GM23248 (cell line): ENCODE measurements around the gene APOL3. TPM values are rescaled to one million over a fixed set of nuclear protein-coding genes. Genes with fewer than 3 reads are reported as not detected.
"Not testable (repeated sequence)": the region's sequence is repeated elsewhere in the genome, so short reads cannot be mapped to it uniquely, and the experiment has no call there.

Experiments used
- DNase-seq: peaks from one replicate; pipeline ENCODE4 v3.0.0-alpha.2; 2015
- H2AFZ ChIP-seq: fragments of 200-600 bp; sonication (generic); 2 replicates; pipeline ENCODE4 v1.6.1; 2016; ENCODE audit warnings: antibody characterized with exemption
- H3F3A ChIP-seq: fragments of 200-600 bp; sonication (generic); 2 replicates; pipeline ENCODE4 v1.6.1; 2016; ENCODE audit warnings: mild to moderate bottlenecking, antibody characterized with exemption, mixed run types; ENCODE audit not compliant: insufficient read depth
- H3K27ac ChIP-seq: fragments of 200-600 bp; sonication (generic); 2 replicates; pipeline ENCODE4 v1.5.1; 2016; ENCODE audit warnings: mild to moderate bottlenecking
- H3K27me3 ChIP-seq: fragments of 200-600 bp; sonication (generic); replicated peaks from 2 replicates; pipeline ENCODE4 v1.6.1; 2016; ENCODE audit warnings: mild to moderate bottlenecking; ENCODE audit not compliant: insufficient read depth
- H3K36me3 ChIP-seq: fragments of 200-600 bp; sonication (generic); 2 replicates; pipeline ENCODE4 v1.6.1; 2016; ENCODE audit warnings: low read depth, mild to moderate bottlenecking
- H3K4me1 ChIP-seq: fragments of 200-600 bp; sonication (generic); 2 replicates; pipeline ENCODE4 v1.6.1; 2016; ENCODE audit warnings: mild to moderate bottlenecking; ENCODE audit not compliant: insufficient read depth
- H3K4me2 ChIP-seq: fragments of 200-600 bp; sonication (generic); one replicate; pipeline ENCODE4 v1.6.1; 2016; ENCODE audit warnings: mild to moderate bottlenecking; ENCODE audit not compliant: unreplicated experiment
- H3K4me3 ChIP-seq: fragments of 200-600 bp; sonication (generic); 2 replicates; pipeline ENCODE4 v1.5.1; 2016; ENCODE audit warnings: mild to moderate bottlenecking
- H3K79me2 ChIP-seq: fragments of 200-600 bp; sonication (generic); 2 replicates; pipeline ENCODE4 v1.6.1; 2016; ENCODE audit warnings: mild to moderate bottlenecking; ENCODE audit not compliant: insufficient read depth
- H3K9ac ChIP-seq: fragments of 200-600 bp; sonication (generic); 2 replicates; pipeline ENCODE4 v1.6.1; 2016; ENCODE audit warnings: mild to moderate bottlenecking
- H3K9me2 ChIP-seq: fragments of 200-600 bp; sonication (generic); 2 replicates; pipeline ENCODE4 v1.6.1; 2016; ENCODE audit warnings: mixed run types, mild to moderate bottlenecking, moderate library complexity; ENCODE audit not compliant: insufficient read depth
- H3K9me3 ChIP-seq: fragments of 200-600 bp; sonication (generic); one replicate; pipeline ENCODE4 v1.6.1; 2017; ENCODE audit warnings: low read depth
- H4K20me1 ChIP-seq: fragments of 200-600 bp; sonication (generic); 2 replicates; pipeline ENCODE4 v1.6.0; 2016; ENCODE audit not compliant: insufficient read depth
- EZH2 ChIP-seq: fragments of 200-600 bp; sonication (generic); IDR thresholded peaks from 2 replicates; pipeline ENCODE4 v1.6.1; 2018; ENCODE audit warnings: antibody characterized with exemption, mild to moderate bottlenecking; ENCODE audit not compliant: insufficient read depth, poor library complexity, severe bottlenecking
- EZH2phosphoT487 ChIP-seq: fragments of 200-600 bp; sonication (generic); IDR thresholded peaks from 2 replicates; pipeline ENCODE4 v1.6.1; 2018; ENCODE audit warnings: antibody characterized with exemption, moderate library complexity, mild to moderate bottlenecking, low read depth; ENCODE audit not compliant: insufficient read depth
- WGBS, 2 experiments: methylation state at CpG; one replicate each; pipeline ENCODE4 v1.1.6; 2015 to 2017; ENCODE audit warnings: low lambda C conversion rate in 2 of 2, low coverage in 1 of 2; ENCODE audit errors: missing lambda C conversion rate in 2 of 2; 5-methylcytosine and 5-hydroxymethylcytosine counted together
- in situ Hi-C: fragments of 300-500 bp; cut with MboI; formaldehyde crosslinking; loops from 2 replicates; pipeline ENCODE4 v1.15.0; 2020
- polyA plus RNA-seq: library from polyadenylated mRNA; unstranded; fragments of >200 nt; fragmentation: Nextera tagmentation; extraction: Ambion mirVana; gene quantifications from 2 replicates; pipeline ENCODE4 v1.2.1, GENCODE V29; 2016
- total RNA-seq: library from RNA; depleted of rRNA; stranded (reverse); fragments of >200 nt; shearing (Covaris generic); gene quantifications from 2 replicates; pipeline ENCODE4 v1.2.3, GENCODE V29; 2014

The APOL3 gene
- total and polyA plus RNA-seq, 2 experiments from 2014 or later = 4.0 to 5.5 TPM

GRCh38 chr22:36204001-36204631 lies 43.6 kb upstream of the APOL3 start:
- no peaks in the 10 kb centered on the region for H3F3A ChIP-seq
- H3K9me3 ChIP-seq = no peaks in the 10 kb centered on the region
- 0 out of 2 replicates have a peak, but pooled peaks cover 4% of the 10 kb centered on the region for H3K4me1 ChIP-seq
- H2AFZ ChIP-seq = no peak overlapping the region
- no peaks in the 10 kb centered on the region for H3K36me3 ChIP-seq
- in situ Hi-C loops = no loop called here
- no peaks in the 10 kb centered on the region for H4K20me1 ChIP-seq
- no peak for DNase-seq
- H3K4me3 ChIP-seq = no peak overlapping the region
- H3K27ac ChIP-seq = no peak overlapping the region
- H3K9me2 ChIP-seq = no peaks in the 10 kb centered on the region
- no peak for TF ChIP-seq EZH2phosphoT487
- TF ChIP-seq EZH2 = no peak
- no peaks in the 10 kb centered on the region for H3K79me2 ChIP-seq
- H3K27me3 ChIP-seq = no peaks in the 10 kb centered on the region
- WGBS, 2 experiments = 61 to 69% methylated on average over 8 of the region's 8 CpGs
- H3K4me2 ChIP-seq = no peak overlapping the region
- no peak overlapping the region for H3K9ac ChIP-seq

- H3K4me1 ChIP-seq, H3K27me3 ChIP-seq, H3K4me3 ChIP-seq, in situ Hi-C loops, H3K79me2 ChIP-seq, H3K9ac ChIP-seq, H3K36me3 ChIP-seq, H3K9me2 ChIP-seq, DNase-seq, H2AFZ ChIP-seq, H3F3A ChIP-seq, H3K4me2 ChIP-seq, H4K20me1 ChIP-seq, H3K27ac ChIP-seq, H3K9me3 ChIP-seq: not testable (repeated sequence)
- WGBS, 2 experiments = 86 to 93% methylated on average over 7 of the region's 7 CpGs
Observed at GRCh38 chr22:36203441-36203840, 42.9 kb upstream of the APOL3 start.

GRCh38 chr22:36202906-36203305 lies 42.4 kb upstream of the APOL3 start:
- H4K20me1 ChIP-seq, H3K27ac ChIP-seq, H3K36me3 ChIP-seq, H2AFZ ChIP-seq, H3K4me1 ChIP-seq, H3K4me3 ChIP-seq, H3F3A ChIP-seq, H3K4me2 ChIP-seq, H3K9me3 ChIP-seq, in situ Hi-C loops, DNase-seq, H3K9me2 ChIP-seq, H3K79me2 ChIP-seq, H3K27me3 ChIP-seq, H3K9ac ChIP-seq: not testable (repeated sequence)
- 72 to 73% methylated on average over 8 of the region's 8 CpGs for WGBS, 2 experiments

- Histone ChIP-seq H4K20me1 (no peaks in the 10 kb centered on the region), H3K4me1 (peaks cover 6% of the 10 kb centered on the region; the same call in 1 of the 2 replicates), H3K4me3 (no peak within 1 kb of the TSS), H3K27ac (no peak within 1 kb of the TSS), H3K9me2 (no peaks in the 10 kb centered on the region), H3F3A (no peaks in the 10 kb centered on the region), H3K9ac (no peak within 1 kb of the TSS), H3K4me2 (no peak within 1 kb of the TSS), H3K9me3 (no peaks in the 10 kb centered on the region), H3K36me3 (no peaks in the 10 kb centered on the region), H2AFZ (peak within 1 kb of the TSS; percentile 34; the same call in 1 of the 2 replicates), H3K79me2 (no peaks in the 10 kb centered on the region), H3K27me3 (no peaks in the 10 kb centered on the region)
- in situ Hi-C loops = no loop called here
- DNase-seq = peak; percentile 35
- 26 to 28% methylated on average over 12 to 13 of the region's 13 CpGs for WGBS, 2 experiments
- no peak for TF ChIP-seq EZH2phosphoT487
Observed at GRCh38 chr22:36201630-36202319, 41.2 kb upstream of the APOL3 start, which contains the start of gene APOL4. APOL4 (minus strand) TSS chr22:36201809; CDS start chr22:36201734, 75 bp downstream.

DNA sequence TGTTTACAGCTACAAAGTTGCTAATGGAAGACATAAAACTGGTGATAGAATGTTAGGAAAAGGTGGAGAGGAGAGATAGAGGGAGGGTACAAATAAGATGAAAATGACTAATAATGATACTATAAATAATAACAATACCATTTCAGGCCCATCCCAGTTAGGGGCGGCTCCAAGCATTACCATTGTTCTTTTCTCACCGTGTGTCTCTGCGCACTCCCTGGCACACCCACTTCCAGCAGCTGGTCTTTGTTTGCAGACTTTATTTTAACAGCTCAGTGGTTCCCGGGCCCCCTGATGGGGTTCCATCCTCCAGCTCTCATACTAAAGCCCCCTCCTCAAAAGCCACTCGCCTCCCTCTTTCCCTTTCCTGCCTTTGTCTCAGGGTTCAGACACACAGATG lies 40.5 kb upstream of the APOL3 start:
- H3K9me3 ChIP-seq, H3K36me3 ChIP-seq, H3F3A ChIP-seq, H3K79me2 ChIP-seq, H3K27me3 ChIP-seq, H4K20me1 ChIP-seq, H3K4me3 ChIP-seq, DNase-seq, H3K4me1 ChIP-seq, H3K27ac ChIP-seq, H3K9me2 ChIP-seq, in situ Hi-C loops, H2AFZ ChIP-seq, H3K4me2 ChIP-seq, H3K9ac ChIP-seq: not testable (repeated sequence)
- WGBS, 2 experiments = 20 to 55% methylated on average over 1 of the region's 5 CpGs
